HG03135 (cell line): ENCODE data around the gene TEDC1.

Experiments
- ATAC-seq: cut with Tn5 transposase; IDR thresholded peaks from one replicate; pipeline ENCODE4 v1.9.1; 2021; ENCODE audit warnings: mild to moderate bottlenecking, moderate library complexity; ENCODE audit not compliant: unreplicated experiment

TEDC1 gene

DNA sequence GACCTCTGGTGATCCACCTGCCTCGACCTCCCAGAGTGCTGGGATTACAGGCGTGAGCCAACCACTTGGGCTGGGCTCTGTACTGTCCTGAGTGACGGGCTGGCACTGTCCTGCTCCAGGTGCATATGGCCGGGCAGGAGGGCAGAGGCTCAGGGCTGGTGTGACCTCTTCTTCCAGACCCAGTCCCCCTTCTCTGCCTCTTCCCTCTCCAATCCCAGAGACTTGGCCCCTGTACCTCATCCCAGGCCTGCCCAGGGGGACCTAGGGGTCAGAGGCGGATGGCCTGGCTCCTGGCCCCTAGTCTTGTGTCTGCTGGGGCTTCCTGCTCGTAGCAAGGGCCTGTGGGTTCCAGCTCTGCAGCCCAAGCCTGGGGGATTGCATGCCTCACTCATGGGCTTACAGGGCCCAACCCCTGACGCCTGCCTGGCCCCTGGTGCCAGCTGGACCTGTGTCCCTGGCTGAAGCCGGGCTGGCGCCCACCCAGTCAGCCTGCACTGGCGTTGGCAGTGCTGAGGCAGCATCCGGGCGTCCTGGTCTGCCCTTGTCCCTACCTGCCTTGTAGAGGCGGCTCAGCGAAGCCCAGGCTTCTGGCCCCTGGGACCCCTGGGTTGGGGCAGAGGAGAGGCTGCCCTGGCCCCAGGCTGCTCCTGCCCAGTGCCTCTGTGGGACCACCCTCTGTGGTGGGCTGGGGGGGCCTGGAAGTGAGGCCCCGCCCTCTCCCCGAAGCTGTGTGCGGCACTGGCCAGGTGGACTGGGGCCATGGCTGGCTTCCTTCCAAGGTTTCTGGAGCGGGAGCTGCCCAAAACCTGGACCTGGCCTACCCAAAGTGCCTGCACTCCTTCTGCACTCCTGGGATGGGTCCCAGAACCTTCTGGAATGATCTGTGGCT lies 4.3 kb downstream of the TEDC1 start:
- no peak for ATAC-seq

DNA sequence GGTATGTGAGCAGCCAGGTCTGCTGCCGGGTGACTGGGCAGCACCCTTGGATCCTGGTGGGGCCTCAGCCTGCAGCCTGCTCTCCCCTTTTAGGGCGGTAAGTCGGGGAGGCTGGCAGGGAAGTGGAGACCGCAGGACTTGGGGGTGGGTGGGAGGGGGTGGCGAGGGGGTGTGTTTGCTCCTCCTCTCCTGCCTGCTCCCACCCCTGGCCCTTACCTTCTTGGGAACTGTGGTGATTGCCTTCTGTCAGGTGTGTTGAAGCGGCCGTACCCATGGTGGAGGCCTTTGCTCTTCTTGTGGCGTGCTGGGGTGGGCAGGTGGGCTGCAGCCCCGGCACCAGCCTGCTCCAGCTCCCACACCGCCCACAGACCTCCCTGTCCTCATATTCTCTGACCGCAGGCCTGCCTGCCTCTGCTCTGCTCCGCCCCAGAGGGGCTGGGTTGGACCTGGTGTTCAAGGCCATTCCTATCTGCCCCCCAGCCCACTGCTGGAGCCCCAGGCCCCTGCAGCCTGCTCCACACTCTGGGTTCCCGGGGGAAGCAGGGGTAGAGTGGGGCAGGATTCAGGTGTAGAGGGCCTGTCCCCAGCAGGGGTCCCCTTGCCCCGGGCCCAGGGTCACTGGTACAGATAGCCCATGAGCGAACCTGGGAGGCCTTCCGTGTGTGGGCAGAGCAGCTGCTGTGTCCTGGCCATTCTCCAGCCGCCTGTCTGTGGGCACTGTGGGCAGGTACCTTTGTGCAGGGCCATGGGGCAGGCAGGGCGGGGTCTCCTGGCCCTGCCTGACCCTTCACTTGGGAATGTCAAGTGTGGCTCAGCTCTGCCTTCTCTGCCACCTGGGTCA lies 5.2 kb downstream of the TEDC1 start:
- ATAC-seq = no peak

DNA sequence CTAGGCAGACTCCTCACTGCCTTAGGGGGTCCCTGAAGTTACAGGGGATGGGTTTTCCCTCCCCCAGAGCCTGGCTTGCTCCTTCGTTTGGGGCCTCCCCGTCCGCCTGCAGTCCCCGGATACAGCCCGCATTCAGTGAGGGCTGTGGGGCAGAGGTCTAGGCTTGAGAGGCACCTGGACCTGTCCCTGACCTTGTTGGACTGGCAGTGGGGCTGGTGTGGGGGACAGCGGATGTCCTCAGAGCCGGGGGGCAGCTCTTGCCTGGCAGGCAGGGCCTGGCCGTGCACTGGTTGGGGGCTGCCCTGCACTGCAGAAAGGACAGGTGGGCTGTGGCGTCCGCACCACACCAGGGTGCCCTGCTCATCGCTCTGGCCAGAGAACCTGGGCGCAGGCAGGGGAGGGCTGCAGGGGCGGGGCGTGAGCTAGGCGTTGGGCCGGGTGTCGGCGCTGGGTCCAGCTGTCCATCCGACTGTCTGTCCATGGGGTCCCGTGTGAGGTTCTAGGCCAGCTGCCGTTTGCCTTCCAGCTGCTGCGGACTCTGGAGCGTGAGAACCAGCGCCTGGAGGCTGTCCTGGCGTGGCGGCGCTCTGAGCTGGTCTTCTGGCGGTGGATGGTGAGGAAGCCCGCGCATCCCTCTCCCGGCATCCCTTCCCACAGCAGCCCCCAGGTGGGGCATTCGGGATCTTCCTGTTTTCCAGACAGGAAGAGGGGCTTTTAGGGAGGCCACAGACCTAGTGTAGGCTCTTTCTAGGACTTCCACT lies 6.0 kb downstream of the TEDC1 start:
- ATAC-seq = no peak

DNA sequence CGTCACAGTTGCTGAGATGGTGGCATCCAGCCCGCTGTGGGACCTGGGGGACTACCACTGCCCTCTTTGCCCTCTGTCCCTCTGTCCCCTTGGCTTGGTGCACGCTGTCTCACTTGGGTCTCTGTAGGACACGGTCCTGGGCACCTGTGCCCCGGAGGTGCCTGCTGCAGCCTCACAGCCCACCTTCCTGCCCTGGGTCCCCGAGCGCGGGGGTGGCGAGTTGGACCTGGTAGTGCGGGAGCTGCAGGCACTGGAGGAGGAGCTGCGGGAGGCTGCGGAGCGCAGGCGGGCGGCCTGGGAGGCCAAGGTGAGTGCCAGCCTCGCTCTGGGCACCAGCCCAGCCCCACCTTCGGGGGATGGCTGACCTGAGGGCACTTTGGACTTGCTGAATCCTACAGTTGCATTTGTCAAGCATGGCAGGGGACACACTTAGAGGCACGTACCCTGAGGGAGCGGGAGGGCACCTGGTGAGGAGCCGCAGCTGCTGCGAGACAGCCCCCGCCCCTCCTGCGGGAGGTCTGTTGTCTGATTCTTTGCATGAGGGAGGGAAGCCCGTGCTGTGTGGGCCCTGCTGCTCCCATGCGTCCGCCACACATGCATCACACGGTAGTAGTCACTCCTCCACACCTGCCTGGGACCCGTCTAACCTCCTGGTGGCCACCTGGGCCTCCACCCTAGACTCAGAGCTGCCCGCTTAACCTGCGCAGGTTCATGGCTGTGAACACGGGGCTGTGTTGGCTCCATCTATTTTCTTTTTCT lies 6.8 kb downstream of the TEDC1 start:
- no peak for ATAC-seq

DNA sequence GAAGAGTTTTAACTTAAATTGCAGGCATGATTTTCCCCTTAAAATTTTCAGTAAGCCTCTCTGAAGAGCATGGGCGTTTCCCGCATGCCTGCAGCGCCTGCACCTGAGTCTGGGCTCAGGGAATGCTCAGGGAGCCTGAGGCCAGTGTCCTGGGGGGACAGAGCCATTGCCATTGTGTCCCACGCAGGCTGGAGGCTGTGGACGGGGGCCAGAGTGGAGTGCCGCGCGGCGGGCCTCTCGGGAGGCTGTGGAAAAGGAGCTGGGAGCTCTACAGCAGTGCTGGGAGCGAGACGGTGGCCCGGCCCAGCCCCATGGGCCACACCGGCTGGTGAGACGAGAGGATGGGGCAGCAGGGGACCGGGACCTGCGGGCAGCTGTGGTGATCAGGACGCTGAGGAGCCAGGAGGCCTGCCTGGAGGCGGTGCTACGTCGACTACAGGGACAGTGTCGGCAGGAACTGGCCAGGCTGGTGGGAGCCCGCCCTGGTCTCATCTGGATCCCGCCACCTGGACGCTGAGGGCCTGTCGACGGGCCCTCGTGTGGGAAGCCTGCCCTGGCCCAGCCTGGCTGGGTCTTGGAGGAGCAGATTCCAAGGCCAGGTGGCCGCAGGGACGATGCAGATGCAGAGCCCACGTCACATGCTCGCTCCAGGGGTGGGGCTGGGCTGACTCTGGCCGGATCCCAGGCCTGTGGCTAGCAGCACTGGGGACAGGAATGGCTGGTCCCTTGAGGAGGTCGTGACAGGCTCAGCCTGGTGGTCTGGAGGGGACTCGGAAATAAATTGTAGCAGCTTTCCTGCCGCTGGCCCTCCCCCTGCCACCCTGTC lies 7.6 kb downstream of the TEDC1 start:
- ATAC-seq = no peak

DNA sequence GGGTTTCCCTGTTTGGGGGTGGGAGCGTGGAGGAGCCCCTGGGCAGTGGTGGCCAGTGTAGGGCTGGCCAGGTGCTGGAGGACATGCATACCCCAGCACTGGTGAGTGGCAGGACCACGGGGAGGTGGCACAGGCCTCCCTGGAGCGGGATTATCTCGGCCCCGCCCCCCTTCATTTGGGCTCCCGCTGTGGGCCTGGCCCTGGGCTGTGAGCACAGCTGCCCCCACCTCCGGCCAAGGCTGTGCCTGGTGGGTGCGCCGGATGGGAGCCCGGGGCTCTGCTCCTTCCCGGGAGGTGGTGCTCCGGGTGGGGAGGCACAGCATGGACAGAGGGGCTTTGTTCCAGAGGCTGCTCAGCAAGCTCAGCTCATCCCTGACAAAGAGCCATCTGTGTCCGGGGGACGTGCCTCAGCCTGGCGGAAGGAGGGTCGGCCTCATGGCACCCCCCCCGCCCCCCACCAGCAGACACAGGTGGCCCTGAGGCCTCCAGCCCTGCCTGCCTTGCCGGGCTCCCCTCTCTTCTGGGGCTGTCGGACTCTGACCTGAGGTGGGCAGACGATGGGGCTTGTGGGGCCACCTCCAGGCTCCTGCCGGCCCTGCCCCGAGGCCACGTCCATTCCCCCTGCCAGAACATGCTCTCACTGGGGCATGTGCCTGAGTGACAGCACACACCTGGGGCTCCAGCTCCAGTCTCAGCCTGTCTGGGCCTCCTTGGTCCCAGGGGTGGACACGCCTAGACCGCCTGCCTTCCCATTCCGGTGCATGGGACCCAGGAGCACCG lies 8.4 kb downstream of the TEDC1 start:
- no peak for ATAC-seq

DNA sequence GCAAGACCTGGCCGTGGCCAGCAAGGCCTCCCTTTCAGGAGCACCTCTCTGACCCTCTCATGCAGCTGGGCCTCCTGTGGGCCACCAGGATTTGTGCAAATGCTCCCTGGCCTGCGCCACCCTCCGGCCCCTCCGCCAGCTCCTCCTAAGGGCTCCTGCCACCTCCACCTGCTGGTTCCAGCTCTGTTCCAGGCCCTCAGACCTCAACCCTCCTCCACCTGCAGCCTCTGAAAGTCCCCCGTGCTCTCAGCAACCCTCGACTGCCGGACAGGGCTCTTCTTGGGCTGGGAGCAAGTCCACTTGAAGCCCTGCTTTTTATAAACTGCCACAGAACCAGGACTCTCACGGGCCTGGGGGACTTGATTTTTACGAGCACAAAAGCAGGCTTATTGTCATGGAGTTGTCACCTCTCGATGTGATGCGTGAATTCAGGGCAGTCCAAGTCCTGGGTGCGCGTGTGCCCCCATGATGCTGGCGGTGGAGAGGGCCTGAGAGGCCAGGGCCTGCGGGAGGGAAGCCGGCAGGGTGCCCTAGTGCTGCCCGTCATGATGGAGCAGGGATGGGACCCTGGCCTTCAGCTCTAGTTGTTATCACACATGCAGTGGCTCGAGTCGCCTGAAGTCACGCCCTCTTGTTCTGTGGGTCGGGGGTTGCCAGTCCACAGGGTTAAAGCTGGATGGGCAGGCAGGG lies 9.1 kb downstream of the TEDC1 start:
- no peak for ATAC-seq

DNA sequence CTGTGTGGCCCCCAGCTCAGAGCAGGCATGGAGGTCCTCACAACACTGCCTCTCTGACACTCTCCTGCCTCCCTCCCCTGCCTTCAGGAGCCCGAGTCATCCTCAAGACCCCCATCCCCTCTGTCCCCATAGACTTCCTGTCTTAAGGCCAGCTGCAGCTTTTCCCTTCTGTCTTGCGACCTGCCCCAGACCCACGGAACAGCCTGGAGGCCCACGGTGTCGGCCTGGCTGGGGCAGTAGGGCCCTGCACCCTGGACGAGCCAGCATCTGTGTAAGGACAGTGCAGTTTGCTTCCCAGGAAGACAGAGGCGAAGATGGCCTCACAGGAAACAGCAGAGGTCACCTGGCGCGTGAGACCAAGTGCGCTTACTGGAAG lies 9.7 kb downstream of the TEDC1 start:
- ATAC-seq = no peak

DNA sequence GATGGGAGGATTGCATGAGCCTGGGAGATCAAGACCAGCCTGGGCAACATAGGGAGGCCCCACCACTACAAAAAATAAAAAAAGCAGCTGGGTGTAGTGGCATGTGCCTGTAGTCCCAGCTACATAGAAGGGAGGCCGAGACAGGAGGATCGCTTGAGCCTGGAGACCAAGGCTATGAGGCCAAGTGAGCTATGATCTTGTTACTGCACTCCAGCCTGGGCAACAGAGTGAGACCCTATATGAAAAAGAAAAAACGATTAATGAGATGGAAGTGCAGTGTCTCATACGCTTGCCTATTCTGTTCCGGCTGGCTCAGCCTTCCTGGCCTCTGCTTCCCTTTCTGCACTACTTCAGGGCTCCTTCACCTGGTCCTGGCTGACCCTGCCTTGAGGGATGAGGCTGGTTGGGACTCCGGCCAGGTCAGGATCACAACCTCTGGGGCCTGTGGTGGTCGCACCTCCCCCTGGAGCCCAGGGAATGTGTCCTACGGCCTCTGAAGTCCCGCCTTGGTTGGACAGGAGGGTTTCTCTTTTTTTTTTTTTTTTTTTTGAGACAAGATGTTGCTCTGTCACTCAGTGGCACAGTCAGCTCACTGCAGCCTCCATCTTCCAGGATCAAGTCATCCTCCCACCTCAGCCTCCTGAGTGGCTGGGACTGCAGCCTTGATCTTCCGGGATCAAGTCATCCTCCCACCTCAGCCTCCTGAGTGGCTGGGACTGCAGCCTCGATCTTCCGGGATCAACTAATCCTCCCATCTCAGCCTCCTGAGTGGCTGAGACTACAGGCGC lies 10.7 kb downstream of the TEDC1 start:
- ATAC-seq = no peak

DNA sequence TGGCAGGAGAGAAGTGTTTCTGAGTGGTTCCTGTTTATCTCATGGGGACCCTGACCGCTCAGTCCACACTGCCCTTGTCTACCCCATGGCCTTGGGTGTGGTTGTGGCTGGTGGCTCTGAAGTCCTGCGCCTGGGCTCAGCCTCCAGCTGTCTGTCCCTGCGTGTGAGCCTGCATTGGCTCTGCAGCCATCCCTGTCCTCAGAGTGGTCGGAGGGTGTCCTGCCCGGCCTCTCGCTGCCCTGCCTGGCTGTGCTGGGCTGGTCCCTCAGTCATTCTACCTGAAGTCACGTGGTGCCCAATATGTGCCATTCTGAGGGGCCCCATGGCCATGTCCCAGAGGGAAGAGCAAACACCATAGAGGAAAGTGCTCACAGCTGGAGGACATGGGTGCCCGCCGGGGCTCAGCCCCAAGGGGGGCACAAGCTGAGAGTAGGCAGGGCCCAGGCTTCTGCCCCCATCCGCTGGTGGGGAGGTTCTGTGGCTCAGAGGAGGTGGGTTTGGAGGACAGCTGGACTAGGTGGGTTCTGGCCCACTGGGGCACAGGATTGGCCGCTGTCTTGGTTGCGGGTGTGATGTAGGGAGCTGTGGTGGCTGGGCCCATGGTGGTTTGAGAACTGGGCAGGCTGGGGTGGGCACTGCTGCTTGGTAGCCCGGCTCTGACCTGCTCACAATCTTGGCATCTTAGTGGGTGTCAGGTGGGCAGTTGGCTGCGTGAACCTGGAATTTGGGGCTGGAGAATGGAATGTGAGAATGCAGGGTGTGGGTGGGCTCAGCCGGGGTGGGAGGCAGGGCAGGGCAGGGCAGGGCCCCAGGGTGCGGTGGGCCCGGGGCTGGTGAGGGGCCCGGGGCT lies 11.6 kb downstream of the TEDC1 start:
- no peak for ATAC-seq

DNA sequence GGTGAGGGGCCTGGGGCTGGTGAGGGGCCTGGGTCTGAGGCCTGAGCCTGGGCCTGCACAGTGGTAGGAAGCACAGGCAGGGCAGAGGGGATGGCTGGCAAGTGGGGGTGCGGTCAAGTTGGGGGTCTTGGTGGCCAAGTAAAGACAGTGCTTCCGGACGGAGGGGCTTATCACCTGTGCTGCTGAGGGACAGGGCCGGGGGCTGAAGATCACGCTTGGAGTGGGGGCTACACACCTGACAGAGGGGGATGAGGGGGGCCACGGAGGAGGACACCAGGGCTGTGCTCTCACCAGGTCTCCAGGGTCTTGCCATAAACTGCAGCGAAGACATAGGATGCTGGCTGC lies 12.2 kb downstream of the TEDC1 start:
- ATAC-seq = no peak

DNA sequence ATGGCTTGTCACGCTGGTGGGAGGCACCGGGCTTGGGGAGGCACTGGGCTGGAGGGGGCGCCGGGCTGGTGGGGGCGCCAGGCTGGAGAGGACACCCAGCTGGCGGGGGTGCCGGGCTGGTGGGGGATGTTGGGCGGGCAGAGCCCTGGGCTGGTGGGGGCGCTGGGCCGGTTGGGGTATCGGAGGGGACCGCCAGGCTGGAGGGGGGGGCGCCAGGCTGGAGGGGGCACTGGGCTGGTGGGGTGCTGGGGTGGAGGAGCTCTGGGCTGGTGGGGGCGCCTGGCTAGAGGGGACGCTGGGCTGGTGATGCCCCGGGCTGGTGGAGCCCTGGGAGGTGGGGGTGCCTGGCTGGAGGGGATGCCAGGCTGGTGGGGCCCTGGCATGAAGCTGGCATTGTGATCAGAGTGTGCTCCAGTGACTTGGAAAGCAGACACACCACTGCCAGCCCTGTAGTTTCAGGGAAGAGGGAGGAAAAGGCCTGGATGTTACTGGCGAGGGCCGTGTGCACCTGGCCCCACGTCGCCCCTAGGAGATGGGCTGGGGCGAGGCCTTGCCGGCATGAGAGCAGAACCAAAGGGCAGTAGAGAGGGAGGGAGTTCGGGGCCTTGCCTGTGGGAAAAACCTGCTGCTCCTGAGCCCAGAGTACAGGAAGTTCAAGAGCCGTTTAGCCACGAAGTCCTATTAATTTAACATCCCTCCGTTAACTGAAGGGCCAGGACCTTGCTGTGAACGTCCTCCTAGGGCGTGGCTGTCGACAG lies 13.1 kb downstream of the TEDC1 start:
- no peak for ATAC-seq

DNA sequence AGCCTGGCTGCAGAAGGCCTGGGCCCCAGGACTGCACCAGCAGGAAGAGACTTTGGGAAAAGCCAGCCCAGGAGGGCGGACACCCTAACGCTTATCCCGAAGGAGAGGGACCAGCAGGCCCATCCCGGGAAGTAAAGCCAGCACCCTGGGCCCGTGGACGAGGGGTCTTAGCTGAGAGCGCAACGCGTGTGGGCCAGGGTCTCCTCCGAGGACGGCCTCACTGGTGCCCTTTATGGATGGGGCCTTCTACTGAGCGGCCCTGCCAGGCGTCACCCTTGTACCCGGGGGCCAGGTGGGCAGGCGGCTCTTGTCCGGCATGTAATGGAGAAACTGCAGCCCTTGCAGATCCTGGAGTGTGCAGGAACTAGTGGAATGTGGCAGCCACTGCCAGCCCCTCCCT lies 14.1 kb downstream of the TEDC1 start:
- no peak for ATAC-seq

DNA sequence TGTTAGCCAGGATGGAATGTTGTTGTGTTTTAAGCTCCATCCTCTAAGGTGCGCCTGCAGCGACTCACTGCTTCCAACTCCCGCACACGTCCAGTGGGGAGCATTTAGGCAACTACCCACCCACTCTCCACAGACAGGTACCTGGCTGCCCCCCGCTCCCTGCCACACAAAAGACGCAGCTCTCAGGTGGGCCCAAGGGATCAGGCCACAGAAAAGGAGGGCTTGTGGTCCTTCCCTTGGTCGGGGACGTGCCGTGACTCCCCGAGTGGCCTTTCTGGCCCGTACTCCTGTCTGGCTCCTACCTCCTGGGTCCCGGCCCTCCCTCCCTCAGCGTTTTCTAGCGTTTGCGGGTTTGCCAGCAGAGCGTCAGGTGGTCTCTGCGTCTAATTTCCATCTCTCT lies 16.2 kb downstream of the TEDC1 start:
- ATAC-seq = no peak

DNA sequence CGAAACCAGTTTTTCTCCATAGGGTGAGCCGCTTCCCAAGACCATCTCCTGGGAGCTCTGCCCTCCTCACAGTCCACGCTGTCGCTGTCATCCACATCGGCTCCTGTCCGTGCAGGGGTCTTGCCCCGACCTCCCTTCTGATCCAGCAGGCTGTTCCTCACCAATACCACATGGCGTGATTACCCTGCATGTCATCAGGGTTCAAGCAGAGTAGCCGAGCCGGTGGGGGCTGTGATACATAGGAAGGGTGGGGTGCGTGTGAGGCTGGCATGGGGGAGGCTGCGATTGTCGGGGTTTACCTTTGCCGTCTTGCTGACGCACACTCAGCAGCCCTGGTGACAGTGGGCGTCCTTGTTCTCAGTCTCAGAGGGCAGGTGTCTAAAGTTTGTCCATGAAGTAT lies 17.0 kb downstream of the TEDC1 start:
- no peak for ATAC-seq

DNA sequence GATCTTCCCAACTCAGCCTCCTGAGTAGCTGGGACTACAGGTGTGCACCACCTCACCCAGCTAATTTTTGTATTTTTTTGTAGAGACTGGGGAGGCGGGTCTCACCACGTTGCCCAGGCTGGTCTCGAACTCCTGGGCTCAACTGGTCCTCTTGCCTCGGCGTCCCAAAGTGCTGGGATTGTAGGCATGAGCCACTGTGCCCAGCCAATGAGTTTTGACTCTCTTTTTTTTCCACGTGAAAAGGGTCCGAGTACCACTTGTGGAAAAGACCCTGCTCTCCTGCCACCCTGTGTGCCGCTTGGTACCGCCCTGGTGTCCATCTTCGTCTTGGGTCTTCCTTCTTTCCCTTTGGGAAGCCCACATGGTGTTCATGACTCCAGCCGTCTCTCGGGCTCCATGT lies 17.6 kb downstream of the TEDC1 start:
- ATAC-seq = no peak
